GM21526 (cell line): ENCODE results near the gene SURF6.

ENCODE experiments used
- ATAC-seq: cut with Tn5 transposase; IDR thresholded peaks from one replicate; pipeline ENCODE4 v1.9.1; 2021; ENCODE audit warnings: moderate library complexity; ENCODE audit not compliant: unreplicated experiment, low FRiP score

The SURF6 gene

DNA sequence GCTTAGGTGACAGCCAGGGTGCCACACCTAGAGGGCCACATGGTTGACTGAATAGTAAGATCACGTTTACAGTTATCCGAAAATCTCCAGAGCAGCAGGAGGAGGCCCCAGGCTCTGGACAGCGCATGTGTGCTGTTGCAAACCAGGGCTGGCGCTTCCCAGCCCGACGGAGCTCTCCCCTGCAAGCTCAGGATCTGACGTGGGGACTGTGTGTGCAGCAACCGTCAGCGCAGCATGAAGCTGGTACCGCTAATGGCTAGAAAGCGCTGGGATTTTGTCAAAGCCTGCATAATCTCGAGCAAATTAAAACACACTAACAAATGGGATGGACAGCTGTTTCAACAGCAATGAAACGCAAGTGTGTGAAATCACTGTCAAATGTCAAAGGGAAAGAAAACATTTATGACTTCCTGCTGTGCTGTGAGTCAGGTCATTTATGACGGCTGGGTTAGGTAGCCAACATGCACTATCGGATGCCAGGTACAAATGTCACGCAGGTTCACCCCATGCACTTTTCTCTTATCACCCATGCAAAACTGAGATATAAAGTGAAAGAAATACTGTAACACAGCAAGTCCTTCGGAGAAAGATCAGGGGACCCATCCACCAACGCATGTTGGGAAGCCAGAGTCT lies 32.4 kb upstream of the SURF6 start:
- no peak for ATAC-seq

DNA sequence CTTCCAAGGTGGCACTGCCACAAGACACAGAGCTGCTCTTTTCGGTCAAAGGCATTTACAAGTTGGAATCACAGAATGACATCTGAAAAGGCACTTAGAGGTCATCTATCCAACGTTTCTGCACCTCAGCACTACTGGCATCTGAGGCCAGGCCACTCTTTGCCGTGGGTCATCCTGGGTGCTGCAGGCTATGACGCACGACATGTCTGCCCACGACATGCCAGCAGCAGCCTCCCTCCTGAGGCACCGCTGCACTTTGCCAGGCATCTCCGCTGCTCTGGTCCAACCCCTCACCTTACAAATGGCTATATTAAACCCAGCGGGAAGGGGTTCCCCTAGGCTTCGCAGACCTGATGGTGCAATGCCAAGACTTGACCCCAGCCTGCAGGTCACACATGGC lies 31.8 kb upstream of the SURF6 start:
- ATAC-seq, result no peak

DNA sequence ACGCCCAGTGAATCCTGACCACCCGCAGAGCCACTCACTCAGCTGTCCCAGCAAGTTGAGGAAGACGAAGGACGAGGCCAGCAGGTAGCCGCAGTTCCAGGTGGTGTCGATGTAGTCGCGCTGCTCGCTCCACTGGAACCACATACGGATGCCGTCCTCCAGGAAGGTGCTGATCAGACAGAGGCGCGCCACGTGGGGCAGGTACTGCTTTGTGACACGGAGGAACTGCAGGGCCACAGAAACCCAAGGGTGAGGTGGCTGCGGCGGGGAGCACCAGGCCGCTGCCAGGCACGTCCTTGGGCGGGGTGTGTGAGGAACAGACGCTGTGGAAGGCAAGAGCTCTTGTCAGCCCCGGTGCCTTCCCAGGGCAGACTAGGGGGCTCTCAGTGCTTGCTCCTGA lies 31.2 kb upstream of the SURF6 start:
- no peak for ATAC-seq

DNA sequence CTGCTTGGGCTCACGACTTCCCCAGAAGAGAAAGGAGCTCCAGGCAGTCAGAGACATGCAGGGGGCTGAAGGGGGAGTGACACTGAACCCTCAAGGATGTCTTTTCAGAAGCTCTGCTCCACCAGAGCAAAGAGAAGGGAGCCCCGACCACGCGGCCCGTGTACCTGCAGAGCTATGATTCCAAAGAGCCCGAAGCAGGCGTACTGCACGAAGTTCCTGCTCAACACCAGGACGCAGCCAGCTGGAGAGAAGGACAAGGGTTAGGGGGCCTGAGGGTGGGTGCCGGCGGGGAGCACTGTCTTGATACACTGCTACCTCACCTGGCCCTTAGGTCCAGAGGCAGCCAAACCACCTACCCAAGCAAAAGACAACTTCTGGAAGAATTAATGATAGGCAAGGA lies 30.4 kb upstream of the SURF6 start:
- ATAC-seq, result no peak

DNA sequence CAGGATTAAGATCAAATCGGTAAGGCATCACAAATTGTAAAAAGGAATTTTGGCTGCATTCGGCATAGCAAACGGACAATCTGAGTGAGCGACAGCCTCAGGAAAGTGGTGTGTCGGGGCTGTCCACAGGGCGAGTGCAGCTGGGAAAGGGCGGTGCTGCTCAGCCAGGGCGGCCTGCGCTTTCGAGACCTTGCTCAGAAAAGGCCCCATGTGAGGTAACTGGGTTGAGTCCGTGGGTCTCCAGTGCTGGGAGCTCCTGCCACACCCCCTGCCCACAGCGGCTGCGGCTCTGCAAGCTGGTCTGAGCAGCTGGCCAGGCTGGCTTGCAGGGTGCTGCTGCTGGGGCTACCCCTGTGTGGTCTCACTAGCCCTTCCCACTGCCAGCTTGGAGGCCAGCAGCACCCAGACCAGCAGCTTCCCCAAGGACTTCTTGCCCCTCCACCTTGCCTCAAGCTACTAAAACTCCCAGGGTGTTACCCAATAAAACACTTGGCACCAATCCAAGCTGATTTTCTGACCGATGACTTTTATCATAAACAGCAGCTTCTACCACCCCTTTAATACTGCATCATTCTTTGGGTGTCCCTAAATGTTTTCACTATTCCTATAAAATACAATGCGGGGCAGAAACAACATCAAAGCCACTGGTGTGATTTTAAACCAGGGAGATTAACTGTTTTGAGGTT lies 26.5 kb upstream of the SURF6 start:
- no peak for ATAC-seq

DNA sequence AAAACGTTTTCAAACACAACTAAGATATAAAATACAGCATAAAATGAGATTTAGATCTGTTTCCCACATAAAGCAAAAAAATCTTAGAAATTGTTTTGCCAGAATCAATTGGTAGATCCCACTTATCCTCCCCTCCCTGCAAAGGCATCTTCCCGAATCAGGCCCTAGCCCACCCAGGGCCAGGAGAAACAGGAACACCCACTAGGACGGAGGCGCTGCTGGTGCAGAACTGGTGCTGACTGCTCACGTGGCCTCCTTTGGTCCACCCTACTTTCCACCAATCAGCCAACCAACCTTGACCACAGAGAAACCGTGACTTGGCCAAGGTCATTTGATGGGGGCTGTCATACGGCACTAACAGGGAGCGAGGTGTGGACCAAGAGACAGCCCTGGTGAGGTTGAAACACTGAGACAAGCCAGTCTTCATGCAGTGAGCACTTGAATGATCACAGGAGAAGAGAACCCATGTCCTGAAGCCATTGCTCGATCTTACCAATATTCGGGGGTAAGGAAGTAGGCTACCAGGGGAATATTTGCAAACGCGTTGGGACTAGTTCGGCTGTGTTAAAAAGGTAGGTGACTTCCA lies 25.6 kb upstream of the SURF6 start:
- no peak for ATAC-seq

DNA sequence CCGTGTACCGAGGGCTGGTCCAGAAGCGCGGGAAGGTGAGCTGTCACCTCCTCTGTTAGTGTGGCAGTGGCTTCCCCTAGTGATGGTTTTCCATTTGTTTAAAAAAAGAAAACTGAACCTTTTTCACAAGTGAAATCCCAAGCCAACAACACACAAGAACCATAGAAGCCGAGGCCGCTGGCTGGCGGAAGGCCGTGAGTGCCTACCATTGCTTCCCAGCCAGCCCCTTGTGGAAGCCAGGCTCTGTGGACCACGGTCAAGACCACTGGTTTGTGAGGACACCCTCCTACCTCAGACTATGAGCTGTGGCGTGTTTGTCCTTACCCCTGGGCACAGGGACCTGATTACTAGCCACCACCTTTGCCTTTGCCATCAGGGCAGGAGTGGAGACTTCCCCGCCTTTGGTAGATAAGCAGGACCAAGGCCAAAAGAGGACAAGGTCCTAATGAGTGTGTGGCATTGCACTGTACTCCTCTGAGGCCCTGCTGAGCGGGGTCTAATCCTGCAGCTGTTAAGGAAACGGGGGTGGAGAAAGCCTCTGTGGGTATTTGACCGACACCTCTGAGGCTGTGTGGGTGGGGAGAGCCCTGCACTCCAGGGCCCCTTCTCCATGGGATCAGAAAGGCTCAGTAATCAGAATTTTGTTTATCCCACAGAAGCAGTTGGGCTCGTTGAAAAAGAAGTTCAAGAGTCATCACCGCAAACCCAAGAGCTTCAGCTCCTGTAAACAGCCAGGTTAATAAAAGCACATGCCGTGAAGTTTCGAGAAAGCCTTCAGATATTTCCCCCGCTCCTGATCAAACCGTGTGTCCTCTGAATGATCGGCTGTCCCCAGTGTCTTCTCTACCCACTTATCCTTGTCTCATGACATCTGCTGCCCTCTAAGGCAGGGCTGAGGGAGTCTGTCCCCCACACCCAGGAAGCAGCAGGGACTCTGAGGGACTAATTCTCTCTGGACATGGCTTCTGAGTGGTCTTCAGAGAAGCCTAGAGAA lies 24.7 kb upstream of the SURF6 start:
- ATAC-seq, result no peak

DNA sequence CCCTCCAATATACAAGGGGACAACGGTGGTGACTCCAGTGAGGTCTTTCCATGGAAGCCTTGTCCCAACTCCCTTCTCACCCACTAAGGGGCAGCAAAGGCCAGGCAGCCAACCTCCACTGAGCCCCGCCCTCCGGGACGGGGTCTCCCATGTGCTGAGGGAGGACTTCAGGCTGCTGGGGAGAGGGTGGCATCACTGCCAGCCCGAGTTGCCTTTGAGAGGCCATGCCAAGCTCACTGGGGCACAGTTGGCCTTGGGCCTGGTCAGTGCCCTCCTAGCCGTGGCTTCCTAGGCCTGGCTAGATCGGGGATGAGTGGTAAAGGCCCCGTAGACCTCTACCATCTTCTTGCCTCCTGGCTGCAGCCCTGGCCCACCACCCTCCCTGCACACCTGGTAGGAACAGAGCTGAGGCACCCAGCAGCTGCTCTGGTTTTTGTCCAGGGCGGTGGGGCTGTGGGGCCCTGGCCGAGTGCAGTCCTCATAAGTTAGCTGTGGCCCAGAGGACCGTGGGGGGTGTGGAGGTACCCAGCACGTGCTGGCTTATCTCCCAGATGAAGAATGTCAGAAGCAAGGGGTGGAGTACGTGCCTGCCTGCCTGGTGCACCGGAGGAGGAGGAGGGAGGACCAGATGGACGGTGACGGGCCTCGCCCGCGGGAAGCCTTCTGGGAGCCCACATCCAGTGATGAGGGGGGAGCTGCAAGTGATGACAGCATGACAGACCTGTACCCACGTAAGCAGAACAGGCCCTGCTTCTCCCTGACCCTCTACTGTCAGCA lies 23.6 kb upstream of the SURF6 start:
- ATAC-seq, result no peak

DNA sequence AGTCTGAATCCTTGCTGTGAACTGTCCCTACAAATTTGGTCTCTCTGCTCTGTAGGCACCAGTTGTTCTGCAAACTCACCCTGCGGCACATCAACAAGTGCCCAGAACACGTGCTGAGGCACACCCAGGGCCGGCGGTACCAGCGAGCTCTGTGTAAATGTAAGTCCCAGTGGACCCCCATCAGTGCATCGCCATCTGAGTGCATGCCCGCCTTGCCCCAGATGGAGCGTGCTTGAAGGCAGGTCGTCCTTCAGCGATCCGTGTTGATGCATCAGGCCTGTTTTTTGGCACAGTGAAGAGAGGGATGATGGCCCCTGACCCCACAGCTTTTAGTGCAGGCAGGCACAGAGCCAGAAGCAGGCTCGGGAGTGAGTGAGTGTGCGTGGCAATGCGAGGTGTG lies 21.7 kb upstream of the SURF6 start:
- ATAC-seq, result no peak

DNA sequence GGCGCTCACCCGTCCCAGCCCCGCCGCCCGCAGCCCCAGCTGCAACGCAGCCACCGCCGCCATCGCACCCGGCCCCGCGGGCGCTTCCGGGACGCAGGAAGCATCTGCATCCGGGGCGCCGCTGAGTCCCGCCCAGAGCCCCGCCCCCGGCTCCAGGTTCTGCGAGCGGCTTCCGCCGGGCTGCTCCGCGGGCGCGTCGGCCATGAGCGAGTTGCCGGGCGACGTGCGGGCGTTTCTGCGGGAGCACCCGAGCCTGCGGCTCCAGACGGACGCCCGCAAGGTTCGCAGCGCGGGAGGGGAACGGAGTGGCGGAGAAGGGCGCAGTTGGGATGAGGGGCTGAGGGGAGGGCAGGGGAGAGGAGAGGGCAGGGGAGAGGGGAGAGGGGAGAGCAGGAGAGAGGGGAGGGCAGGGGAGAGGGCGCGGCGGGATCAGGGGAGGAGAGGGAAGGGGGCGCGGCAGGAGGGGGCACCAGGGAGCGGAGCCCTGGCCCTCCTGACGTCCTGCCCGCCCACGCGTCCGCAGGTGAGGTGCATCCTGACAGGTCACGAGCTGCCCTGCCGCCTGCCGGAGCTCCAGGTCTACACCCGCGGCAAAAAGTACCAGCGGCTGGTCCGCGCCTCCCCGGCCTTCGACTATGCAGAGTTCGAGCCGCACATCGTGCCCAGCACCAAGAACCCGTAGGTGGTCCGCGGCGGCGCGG lies 20.6 kb upstream of the SURF6 start, which contains the start of the genes SURF1 and SURF2:
Gene SURF1 (minus strand): TSS at position 97 of the 701 bp plus-strand sequence. CDS start 34 bp downstream, at position 63.
Gene SURF2 (plus strand): TSS at position 160 of the 701 bp plus-strand sequence. CDS start 43 bp downstream, at position 203.
- ATAC-seq, result peak; percentile 39

DNA sequence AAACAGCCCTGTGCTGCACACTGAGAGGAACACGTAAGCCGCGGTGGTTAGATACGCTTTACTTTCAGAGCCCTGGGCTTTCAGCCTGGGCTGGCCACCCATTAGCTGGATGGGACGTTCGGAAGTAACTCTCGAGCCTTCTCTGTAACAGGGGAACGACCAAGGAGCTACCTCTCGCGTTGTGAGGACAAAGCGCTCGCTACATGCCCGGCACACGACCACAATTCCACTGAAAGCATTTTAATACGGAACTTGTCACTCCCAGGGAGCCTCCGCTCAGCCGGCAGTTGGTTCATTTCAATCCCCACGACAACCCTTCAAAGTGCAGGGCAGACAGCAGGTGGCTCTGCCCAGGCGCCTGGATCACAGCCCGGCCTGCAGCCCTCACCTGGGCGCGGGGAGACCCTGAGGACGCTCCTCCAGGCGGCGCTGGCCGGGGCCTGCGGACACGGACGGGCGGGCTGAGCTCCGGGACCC lies 19.9 kb upstream of the SURF6 start:
- peak; percentile 23 for ATAC-seq

DNA sequence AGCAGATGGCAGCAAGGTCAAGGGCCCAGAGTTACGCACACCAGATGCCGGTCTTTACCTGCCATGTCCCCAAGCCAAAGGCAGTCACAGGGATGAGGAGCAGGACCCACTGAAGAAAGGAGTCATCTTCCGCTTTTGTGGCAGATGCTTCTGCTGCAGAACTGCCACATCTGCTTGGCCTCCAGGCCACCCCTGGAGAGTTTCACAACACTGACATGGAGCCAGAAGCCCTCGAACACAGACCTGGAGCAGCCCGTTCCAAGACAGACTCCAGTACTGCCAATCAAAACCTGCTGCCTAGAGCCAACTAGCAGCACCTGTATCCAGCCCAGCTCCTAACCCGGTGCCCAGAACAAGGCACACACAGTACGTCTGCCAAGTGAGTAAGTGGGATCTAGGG lies 18.8 kb upstream of the SURF6 start:
- ATAC-seq, result no peak

DNA sequence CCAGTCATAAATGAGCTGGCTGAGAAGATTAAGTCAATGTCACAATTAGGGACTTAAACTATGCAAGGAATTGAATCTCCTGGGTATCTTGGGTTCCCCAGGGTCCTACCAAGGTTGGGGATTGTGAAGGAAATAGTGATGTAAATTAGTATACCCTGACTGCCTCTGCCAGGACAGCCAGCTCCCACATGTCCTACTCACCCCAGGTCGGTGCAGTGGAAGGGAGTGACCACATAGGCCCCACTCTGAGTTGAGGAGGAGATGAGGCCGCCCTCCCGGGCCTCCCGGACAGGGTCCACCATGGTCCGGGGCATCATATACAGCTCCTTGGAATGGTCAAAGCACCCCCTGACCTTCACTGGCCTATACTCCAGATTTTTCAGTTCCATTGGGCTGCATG lies 17.6 kb upstream of the SURF6 start:
- no peak for ATAC-seq

DNA sequence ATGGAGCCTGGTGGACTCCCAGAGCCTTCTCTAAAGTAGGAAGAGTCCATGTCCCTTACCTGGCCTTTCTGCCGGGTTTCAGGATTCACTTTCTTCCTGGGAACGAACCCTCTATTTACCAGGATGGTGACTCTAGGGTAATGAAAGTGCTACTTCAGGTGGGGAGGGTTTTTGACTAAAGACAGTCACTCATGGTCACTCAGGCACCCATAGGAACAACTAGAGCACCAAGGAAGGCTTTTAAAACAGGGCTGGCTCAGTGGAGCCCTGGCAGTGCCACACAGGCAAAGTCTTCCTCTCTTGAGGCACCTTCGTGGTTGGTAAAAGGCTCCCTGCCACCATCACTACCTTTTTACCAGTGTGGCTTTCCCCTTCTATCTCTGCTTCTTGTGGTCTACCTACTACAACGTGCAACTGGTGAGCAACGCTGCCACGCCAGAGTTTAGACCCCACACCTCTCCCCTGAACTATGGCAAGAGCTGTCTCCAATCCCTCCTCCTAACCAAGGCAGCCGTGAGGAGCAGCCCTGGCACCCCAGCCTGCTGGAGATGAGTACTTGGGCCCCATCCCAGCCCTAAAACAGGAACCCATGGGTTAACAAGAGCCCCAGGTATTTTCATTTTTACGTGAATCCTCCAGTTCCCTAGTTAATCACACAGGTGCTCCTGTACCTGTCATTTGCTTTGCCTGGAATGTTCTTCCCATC lies 16.8 kb upstream of the SURF6 start:
- no peak for ATAC-seq

DNA sequence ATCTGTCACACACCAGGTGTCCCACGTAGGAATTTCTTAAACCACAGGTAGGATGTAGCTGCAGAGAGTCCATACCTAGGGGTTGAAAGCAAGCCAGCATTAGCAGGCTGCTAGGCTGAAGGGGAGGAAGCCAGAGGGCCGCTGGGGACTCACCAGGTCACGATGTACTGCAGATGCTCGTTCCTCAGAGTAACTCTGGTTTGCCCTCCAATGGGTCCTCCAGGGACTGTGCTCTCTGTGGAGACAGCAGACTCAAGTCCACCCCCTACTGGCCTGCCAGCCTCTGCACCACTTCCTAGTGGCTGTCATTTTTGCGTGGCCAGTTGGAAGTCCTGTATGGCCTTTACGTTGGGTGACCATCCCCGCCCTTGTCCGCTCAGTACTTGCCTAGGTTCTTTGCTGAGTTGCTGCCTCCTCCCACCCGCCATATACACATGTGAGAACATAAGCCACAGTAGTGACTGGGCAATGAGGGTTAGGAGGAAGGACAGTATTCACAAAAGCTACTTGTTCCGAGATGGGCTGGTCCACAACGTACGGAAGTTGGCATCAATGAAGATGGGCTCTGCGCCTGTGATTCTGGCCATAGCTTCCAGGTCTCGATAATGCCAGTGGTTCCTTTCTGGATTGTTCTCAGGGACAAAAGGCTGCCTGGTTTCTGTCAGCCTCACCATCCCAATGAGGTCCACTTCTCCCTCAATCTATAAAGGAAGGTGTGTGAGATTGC lies 16.1 kb upstream of the SURF6 start:
- no peak for ATAC-seq

DNA sequence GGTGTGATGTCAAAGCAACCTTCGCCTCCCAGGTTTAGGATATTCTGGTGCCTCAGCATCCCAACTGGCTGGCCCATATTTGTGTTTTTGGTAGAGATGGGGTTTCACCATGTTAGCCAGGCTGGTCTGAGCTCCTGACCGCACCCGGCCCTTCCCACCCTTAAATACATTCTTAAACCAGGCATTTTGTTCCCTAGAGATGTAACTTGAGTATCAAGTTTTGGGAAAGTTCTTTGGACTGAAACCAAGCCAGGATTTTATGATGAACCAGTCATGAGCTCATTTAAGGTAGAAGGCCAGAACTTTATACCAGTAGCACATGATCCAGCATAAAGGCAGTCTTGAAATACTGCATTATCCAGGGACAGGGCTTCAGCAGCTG lies 15.5 kb upstream of the SURF6 start:
- no peak for ATAC-seq

DNA sequence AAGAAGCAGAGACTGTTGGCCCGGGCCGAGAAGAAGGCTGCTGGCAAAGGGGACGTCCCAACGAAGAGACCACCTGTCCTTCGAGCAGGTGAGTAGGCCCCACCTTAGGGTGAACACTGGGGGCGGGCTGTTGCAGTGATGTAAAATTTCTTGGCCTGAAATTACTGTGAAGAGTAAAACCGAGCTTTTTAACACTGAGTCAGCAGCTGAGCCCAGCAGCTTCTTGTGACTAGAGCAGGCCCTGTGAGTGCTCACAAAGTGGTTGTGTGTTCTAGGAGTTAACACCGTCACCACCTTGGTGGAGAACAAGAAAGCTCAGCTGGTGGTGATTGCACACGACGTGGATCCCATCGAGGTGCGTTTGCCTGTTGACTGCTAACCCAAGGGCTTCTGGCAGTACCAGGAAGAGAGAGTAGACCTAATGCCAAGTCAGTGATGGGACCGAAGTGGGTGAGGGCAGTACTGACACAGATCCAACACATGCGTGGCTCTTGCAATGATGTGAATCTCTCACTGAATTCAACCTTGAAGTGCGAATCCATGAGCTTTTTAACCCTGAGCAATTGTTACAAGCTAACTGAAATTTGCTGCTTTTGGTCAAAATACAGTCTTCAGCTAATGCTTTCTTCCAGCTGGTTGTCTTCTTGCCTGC lies 14.1 kb upstream of the SURF6 start:
- ATAC-seq, result no peak
